ENCODE data around the gene SETBP1. TPM values are rescaled to one million over a fixed set of nuclear protein-coding genes. Genes with fewer than 3 reads are reported as not detected.

Gene SETBP1
- total RNA-seq, 1 experiment from 2014 or later = 0.23 TPM

- POLR2A ChIA-PET = no interaction called here
Observed at GRCh38 chr18:44833786-44834185, 153.1 kb downstream of the SETBP1 start.

GRCh38 chr18:44834867-44835469, 154.3 kb downstream of the SETBP1 start:
- no peak for ATAC-seq
- Histone ChIP-seq H3K27ac (ENCODE audit: low read length) (no peak overlapping the region), H3K4me3 (ENCODE audit: low read depth in 2 of 2, low read length in 2 of 2) (no peak overlapping the region), H3K9me3 (ENCODE audit: control insufficient read depth, insufficient read depth, low read depth, low read length) (no peaks in the 10 kb centered on the region), H3K36me3 (ENCODE audit: control insufficient read depth, insufficient read depth, low read length) (no peaks in the 10 kb centered on the region), H3K4me1 (ENCODE audit: control insufficient read depth, insufficient read depth, low read length) (no peaks in the 10 kb centered on the region), H3K27me3 (ENCODE audit: control insufficient read depth, insufficient read depth, low read length) (no peaks in the 10 kb centered on the region)
- ChIA-PET CTCF (no interaction called here), POLR2A (no interaction called here)
- no peak for DNase-seq (ENCODE audit: low read depth, low spot score)
- TF ChIP-seq TCF7L2 (IDR thresholded peaks at IDR 0.05; ENCODE audit: low read depth, low read length) = no peak
- no peak for TF ChIP-seq SIN3A (IDR thresholded peaks at IDR 0.05; ENCODE audit: borderline replicate concordance, insufficient read depth, low read depth, low read length)
- TF ChIP-seq, protein P1, sequence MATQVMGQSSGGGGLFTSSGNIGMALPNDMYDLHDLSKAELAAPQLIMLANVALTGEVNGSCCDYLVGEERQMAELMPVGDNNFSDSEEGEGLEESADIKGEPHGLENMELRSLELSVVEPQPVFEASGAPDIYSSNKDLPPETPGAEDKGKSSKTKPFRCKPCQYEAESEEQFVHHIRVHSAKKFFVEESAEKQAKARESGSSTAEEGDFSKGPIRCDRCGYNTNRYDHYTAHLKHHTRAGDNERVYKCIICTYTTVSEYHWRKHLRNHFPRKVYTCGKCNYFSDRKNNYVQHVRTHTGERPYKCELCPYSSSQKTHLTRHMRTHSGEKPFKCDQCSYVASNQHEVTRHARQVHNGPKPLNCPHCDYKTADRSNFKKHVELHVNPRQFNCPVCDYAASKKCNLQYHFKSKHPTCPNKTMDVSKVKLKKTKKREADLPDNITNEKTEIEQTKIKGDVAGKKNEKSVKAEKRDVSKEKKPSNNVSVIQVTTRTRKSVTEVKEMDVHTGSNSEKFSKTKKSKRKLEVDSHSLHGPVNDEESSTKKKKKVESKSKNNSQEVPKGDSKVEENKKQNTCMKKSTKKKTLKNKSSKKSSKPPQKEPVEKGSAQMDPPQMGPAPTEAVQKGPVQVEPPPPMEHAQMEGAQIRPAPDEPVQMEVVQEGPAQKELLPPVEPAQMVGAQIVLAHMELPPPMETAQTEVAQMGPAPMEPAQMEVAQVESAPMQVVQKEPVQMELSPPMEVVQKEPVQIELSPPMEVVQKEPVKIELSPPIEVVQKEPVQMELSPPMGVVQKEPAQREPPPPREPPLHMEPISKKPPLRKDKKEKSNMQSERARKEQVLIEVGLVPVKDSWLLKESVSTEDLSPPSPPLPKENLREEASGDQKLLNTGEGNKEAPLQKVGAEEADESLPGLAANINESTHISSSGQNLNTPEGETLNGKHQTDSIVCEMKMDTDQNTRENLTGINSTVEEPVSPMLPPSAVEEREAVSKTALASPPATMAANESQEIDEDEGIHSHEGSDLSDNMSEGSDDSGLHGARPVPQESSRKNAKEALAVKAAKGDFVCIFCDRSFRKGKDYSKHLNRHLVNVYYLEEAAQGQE (IDR thresholded peaks at IDR 0.05; ENCODE audit: insufficient read depth in 1 of 2, low read depth in 2 of 2, low read length in 1 of 2) = no peak
- TF ChIP-seq CTCF (IDR thresholded peaks at IDR 0.05) = no peak
- TF ChIP-seq POLR2AphosphoS5 (IDR thresholded peaks at IDR 0.05; ENCODE audit: low read depth, low read length) = no peak
- in situ Hi-C loops (cut with HindIII; ENCODE audit: low pct_unique_long_range_greater_than_20kb, low sequenced_read_pairs) (no loop called here), intact Hi-C loops (cut with micrococcal nuclease; ENCODE audit: unreplicated experiment) (no loop called here)
- no TSS peak for BruUV-seq (replicated peaks)

More at GRCh38 chr18:44833786-44834185, 153.1 kb downstream of the SETBP1 start:
- Histone ChIP-seq H3K27ac (ENCODE audit: low read length) (no peak overlapping the region), H3K4me1 (ENCODE audit: control insufficient read depth, insufficient read depth, low read length) (no peaks in the 10 kb centered on the region), H3K36me3 (ENCODE audit: control insufficient read depth, insufficient read depth, low read length) (no peaks in the 10 kb centered on the region), H3K27me3 (ENCODE audit: control insufficient read depth, insufficient read depth, low read length) (no peaks in the 10 kb centered on the region), H3K4me3 (ENCODE audit: low read depth in 2 of 2, low read length in 2 of 2) (no peak overlapping the region), H3K9me3 (ENCODE audit: control insufficient read depth, insufficient read depth, low read depth, low read length) (no peaks in the 10 kb centered on the region)
- DNase-seq (ENCODE audit: low read depth, low spot score) = no peak
- ATAC-seq = no peak
- BruUV-seq (replicated peaks) = no TSS peak
- intact Hi-C loops (cut with micrococcal nuclease; ENCODE audit: unreplicated experiment) (no loop called here), in situ Hi-C loops (cut with HindIII; ENCODE audit: low pct_unique_long_range_greater_than_20kb, low sequenced_read_pairs) (no loop called here)
- CTCF ChIA-PET = no interaction called here
- TF ChIP-seq SIN3A (IDR thresholded peaks at IDR 0.05; ENCODE audit: borderline replicate concordance, insufficient read depth, low read depth, low read length) (no peak), TCF7L2 (IDR thresholded peaks at IDR 0.05; ENCODE audit: low read depth, low read length) (no peak), CTCF (IDR thresholded peaks at IDR 0.05) (no peak), POLR2AphosphoS5 (IDR thresholded peaks at IDR 0.05; ENCODE audit: low read depth, low read length) (no peak)
- TF ChIP-seq, protein P1 (IDR thresholded peaks at IDR 0.05; ENCODE audit: insufficient read depth in 1 of 2, low read depth in 2 of 2, low read length in 1 of 2) = no peak
